Measurements from ENCODE around the gene SLC25A5.

GRCh38 chrX:119505945-119506344 is 37.7 kb downstream of the SLC25A5 start:
- TF ChIP-seq CTCF (conservative IDR thresholded peaks at IDR 0.05; ENCODE audit: low read depth in 2 of 2) (no peak), REST (IDR thresholded peaks at IDR 0.05; ENCODE audit: unreplicated experiment) (no peak), EZH2 (IDR thresholded peaks at IDR 0.05; ENCODE audit: low read depth, unreplicated experiment) (no peak), JUNB (IDR thresholded peaks at IDR 0.05; ENCODE audit: unreplicated experiment) (no peak), CREB1 (CRISPR knock-in tag; IDR thresholded peaks at IDR 0.05; ENCODE audit: low read depth) (no peak), EZH2phosphoT487 (IDR thresholded peaks at IDR 0.05; ENCODE audit: unreplicated experiment) (no peak), ETS1 (IDR thresholded peaks at IDR 0.05) (no peak), POLR2AphosphoS5 (IDR thresholded peaks at IDR 0.05; ENCODE audit: low read depth) (no peak), ZNF462 (CRISPR knock-in tag; IDR thresholded peaks at IDR 0.05) (no peak), NANOG (IDR thresholded peaks at IDR 0.05; ENCODE audit: borderline replicate concordance) (no peak), ZNF331 (CRISPR knock-in tag; IDR thresholded peaks at IDR 0.05; ENCODE audit: low read depth) (no peak)
